ENCODE results near the gene PSAPL1. TPM values are rescaled to one million over a fixed set of nuclear protein-coding genes. Genes with fewer than 3 reads are reported as not detected.

Gene PSAPL1
- polyA plus RNA-seq, 1 of the 3 experiments (the other 2 are of a cell fraction): 0.03 TPM

- CTCF ChIA-PET: interaction anchor here (0.6 kb wide), 1 partner anchor 281 kb away, joined by 3 read pairs; no protein-coding TSS in a partner anchor
- Histone ChIP-seq H3K4me3 (ENCODE audit: low read depth in 2 of 2, low read length in 1 of 2) (no peak overlapping the region), H3K27me3 (ENCODE audit: insufficient read depth) (no peaks in the 10 kb centered on the region; the same call in 1 of the 2 replicates), H3K27ac (ENCODE audit: low read depth in 2 of 2, low read length in 1 of 2) (no peak overlapping the region), H3K9me3 (no peaks in the 10 kb centered on the region), H3K36me3 (replicated peaks in 1 of 2; ENCODE audit: control insufficient read depth in 1 of 2, insufficient read depth in 2 of 2, low read length in 1 of 2) (no peaks in the 10 kb centered on the region), H3K9me2 (no peaks in the 10 kb centered on the region), H4K20me1 (ENCODE audit: insufficient read depth) (no peaks in the 10 kb centered on the region), H3K4me1 (ENCODE audit: control insufficient read depth in 1 of 2, insufficient read depth in 2 of 2, low read depth in 1 of 2, low read length in 1 of 2) (peaks cover 0 to 10% of the 10 kb centered on the region in 2 experiments; a peak in 1 of 4 replicates), H3K79me2 (ENCODE audit: insufficient read depth) (no peaks in the 10 kb centered on the region), H2AFZ (ENCODE audit: low read depth) (no peak overlapping the region), H3K9ac (no peak overlapping the region), H3K4me2 (no peak overlapping the region), H3F3A (replicated peaks; ENCODE audit: insufficient read depth) (peaks cover 3% of the 10 kb centered on the region)
- DNase-seq: peak; percentile 20
- 87% methylated on average over 8 of the region's 8 CpGs for WGBS (ENCODE audit: low lambda C conversion rate)
- POLR2A ChIA-PET: no interaction called here
- TF ChIP-seq FOSL2 (IDR thresholded peaks at IDR 0.05; ENCODE audit: borderline replicate concordance, low read depth) (no peak), RXRA (IDR thresholded peaks at IDR 0.05; ENCODE audit: borderline replicate concordance, low read depth) (no peak)
Measured at GRCh38 chr4:7383266-7383665, 51.5 kb downstream of the PSAPL1 start.

DNA sequence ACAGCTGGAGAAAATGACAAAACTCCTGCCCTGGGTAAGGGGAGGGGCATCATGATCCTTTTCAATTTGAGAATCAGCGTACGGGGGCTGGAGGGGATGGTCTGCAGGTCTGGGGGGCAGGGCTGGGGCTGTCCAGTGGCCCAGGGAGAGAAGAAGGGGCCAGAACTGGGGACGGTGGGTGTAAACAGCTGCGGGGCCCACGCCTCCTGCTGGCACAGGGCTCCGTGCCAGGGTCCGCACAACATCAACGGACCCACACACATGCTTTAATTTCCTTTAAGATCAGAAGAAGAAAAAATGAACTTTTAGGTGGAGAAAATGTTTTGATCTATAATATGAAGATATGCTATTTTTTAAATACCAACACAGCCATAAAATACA is 52.1 kb downstream of the PSAPL1 start:
- Histone ChIP-seq H3K27me3 (ENCODE audit: insufficient read depth) (no peaks in the 10 kb centered on the region; the same call in 1 of the 2 replicates), H3K4me1 (ENCODE audit: control insufficient read depth in 1 of 2, insufficient read depth in 2 of 2, low read depth in 1 of 2, low read length in 1 of 2) (peaks cover 0 to 11% of the 10 kb centered on the region in 2 experiments; a peak in 1 of 4 replicates), H3K9me3 (no peaks in the 10 kb centered on the region), H4K20me1 (ENCODE audit: insufficient read depth) (no peaks in the 10 kb centered on the region), H3F3A (replicated peaks; ENCODE audit: insufficient read depth) (peaks cover 3% of the 10 kb centered on the region), H3K9ac (no peak overlapping the region), H3K4me2 (no peak overlapping the region), H2AFZ (ENCODE audit: low read depth) (no peak overlapping the region), H3K9me2 (no peaks in the 10 kb centered on the region), H3K36me3 (replicated peaks in 1 of 2; ENCODE audit: control insufficient read depth in 1 of 2, insufficient read depth in 2 of 2, low read length in 1 of 2) (no peaks in the 10 kb centered on the region), H3K4me3 (ENCODE audit: low read depth in 2 of 2, low read length in 1 of 2) (no peak overlapping the region), H3K27ac (ENCODE audit: low read depth in 2 of 2, low read length in 1 of 2) (no peak overlapping the region), H3K79me2 (ENCODE audit: insufficient read depth) (no peaks in the 10 kb centered on the region)
- TF ChIP-seq, protein P1, sequence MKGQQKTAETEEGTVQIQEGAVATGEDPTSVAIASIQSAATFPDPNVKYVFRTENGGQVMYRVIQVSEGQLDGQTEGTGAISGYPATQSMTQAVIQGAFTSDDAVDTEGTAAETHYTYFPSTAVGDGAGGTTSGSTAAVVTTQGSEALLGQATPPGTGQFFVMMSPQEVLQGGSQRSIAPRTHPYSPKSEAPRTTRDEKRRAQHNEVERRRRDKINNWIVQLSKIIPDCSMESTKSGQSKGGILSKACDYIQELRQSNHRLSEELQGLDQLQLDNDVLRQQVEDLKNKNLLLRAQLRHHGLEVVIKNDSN (IDR thresholded peaks at IDR 0.05; ENCODE audit: borderline replicate concordance, low read depth): no peak
- peak; percentile 7 for DNase-seq
- WGBS (ENCODE audit: low lambda C conversion rate): 77% methylated on average over 7 of the region's 8 CpGs
- ChIA-PET CTCF (no interaction called here), POLR2A (no interaction called here)

- Histone ChIP-seq H3K79me2 (ENCODE audit: insufficient read depth) (no peaks in the 10 kb centered on the region), H3K4me2 (no peak overlapping the region), H3K4me1 (ENCODE audit: control insufficient read depth in 1 of 2, insufficient read depth in 2 of 2, low read depth in 1 of 2, low read length in 1 of 2) (peaks cover 0 to 16% of the 10 kb centered on the region in 2 experiments; a peak in 1 of 4 replicates), H3K27me3 (ENCODE audit: insufficient read depth) (no peaks in the 10 kb centered on the region; the same call in 1 of the 2 replicates), H3K9ac (no peak overlapping the region), H3K4me3 (ENCODE audit: low read depth in 2 of 2, low read length in 1 of 2) (no peak overlapping the region), H3K27ac (ENCODE audit: low read depth in 2 of 2, low read length in 1 of 2) (no peak overlapping the region), H3K36me3 (replicated peaks in 1 of 2; ENCODE audit: control insufficient read depth in 1 of 2, insufficient read depth in 2 of 2, low read length in 1 of 2) (no peaks in the 10 kb centered on the region), H3K9me3 (no peaks in the 10 kb centered on the region), H4K20me1 (ENCODE audit: insufficient read depth) (no peaks in the 10 kb centered on the region), H3K9me2 (no peaks in the 10 kb centered on the region), H2AFZ (ENCODE audit: low read depth) (no peak overlapping the region), H3F3A (replicated peaks; ENCODE audit: insufficient read depth) (peaks cover 3% of the 10 kb centered on the region)
- CTCF ChIA-PET: no interaction called here
- 70% methylated on average over 9 of the region's 9 CpGs for WGBS (ENCODE audit: low lambda C conversion rate)
- no peak for TF ChIP-seq RFX5 (IDR thresholded peaks at IDR 0.05; ENCODE audit: low read length)
- TF ChIP-seq, protein P2, sequence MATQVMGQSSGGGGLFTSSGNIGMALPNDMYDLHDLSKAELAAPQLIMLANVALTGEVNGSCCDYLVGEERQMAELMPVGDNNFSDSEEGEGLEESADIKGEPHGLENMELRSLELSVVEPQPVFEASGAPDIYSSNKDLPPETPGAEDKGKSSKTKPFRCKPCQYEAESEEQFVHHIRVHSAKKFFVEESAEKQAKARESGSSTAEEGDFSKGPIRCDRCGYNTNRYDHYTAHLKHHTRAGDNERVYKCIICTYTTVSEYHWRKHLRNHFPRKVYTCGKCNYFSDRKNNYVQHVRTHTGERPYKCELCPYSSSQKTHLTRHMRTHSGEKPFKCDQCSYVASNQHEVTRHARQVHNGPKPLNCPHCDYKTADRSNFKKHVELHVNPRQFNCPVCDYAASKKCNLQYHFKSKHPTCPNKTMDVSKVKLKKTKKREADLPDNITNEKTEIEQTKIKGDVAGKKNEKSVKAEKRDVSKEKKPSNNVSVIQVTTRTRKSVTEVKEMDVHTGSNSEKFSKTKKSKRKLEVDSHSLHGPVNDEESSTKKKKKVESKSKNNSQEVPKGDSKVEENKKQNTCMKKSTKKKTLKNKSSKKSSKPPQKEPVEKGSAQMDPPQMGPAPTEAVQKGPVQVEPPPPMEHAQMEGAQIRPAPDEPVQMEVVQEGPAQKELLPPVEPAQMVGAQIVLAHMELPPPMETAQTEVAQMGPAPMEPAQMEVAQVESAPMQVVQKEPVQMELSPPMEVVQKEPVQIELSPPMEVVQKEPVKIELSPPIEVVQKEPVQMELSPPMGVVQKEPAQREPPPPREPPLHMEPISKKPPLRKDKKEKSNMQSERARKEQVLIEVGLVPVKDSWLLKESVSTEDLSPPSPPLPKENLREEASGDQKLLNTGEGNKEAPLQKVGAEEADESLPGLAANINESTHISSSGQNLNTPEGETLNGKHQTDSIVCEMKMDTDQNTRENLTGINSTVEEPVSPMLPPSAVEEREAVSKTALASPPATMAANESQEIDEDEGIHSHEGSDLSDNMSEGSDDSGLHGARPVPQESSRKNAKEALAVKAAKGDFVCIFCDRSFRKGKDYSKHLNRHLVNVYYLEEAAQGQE (IDR thresholded peaks at IDR 0.05; ENCODE audit: low read depth, low read length): no peak
- POLR2A ChIA-PET: no interaction called here
- DNase-seq: peak; percentile 17
Measured at GRCh38 chr4:7381890-7382633, 52.7 kb downstream of the PSAPL1 start.
